SK-N-SH (cell line): ENCODE data around the gene SLC4A2. TPM values are rescaled to one million over a fixed set of nuclear protein-coding genes. Genes with fewer than 3 reads are reported as not detected.

Source experiments
- CTCF ChIA-PET: fragments of 300-600, 350-600 bp; formaldehyde crosslinking; extraction: SDS; loops from one replicate; lab custom pipeline; 2021; lab: Yijun Ruan, JAX
- POLR2A ChIA-PET: fragments of 350-600 bp; sonication (Branson Sonifier 250); formaldehyde crosslinking; extraction: SDS; loops from one replicate; lab custom pipeline; 2020; ENCODE audit warnings: antibody characterized with exemption, inconsistent platforms; lab: Yijun Ruan, JAX
- DNase-seq: peaks from one replicate; pipeline ENCODE4 v3.0.0; 2012
- H2AFZ ChIP-seq: fragments of 200-600 bp; sonication (generic); 2 replicates; pipeline ENCODE4 v1.8.1; 2016; ENCODE audit warnings: antibody characterized with exemption, mild to moderate bottlenecking, low read depth
- H3F3A ChIP-seq: fragments of 200-600 bp; sonication (generic); replicated peaks from 2 replicates; pipeline ENCODE3; 2016; ENCODE audit warnings: antibody characterized with exemption, mild to moderate bottlenecking; ENCODE audit not compliant: insufficient read depth
- H3K27ac ChIP-seq, 2 experiments: fragments of 200-500 bp in 1 of 2; fragments of 200-600 bp in 1 of 2; sonication (Bioruptor generic) in 1 of 2; sonication (generic), shearing (Covaris generic) in 1 of 2; 2 replicates each; pipeline versions ENCODE4 v1.5.1 to v1.6.1; 2014 to 2016; ENCODE audit warnings: low read depth in 2 of 2, inconsistent platforms in 1 of 2, low read length in 1 of 2, mild to moderate bottlenecking in 1 of 2, mixed read lengths in 1 of 2
- H3K27me3 ChIP-seq: fragments of 200-600 bp; sonication (generic), shearing (Covaris generic); 2 replicates; pipeline ENCODE4 v1.6.1; 2016; ENCODE audit warnings: mixed run types; ENCODE audit not compliant: insufficient read depth
- H3K36me3 ChIP-seq, 2 experiments: fragments of 200-500 bp in 1 of 2; fragments of 200-600 bp in 1 of 2; sonication (Bioruptor generic) in 1 of 2; sonication (generic) in 1 of 2; replicated peaks in 1 of 2; 2 replicates each; pipeline versions ENCODE3 to v1.5.1; 2014 to 2016; ENCODE audit warnings: low read length in 1 of 2, mild to moderate bottlenecking in 1 of 2; ENCODE audit not compliant: insufficient read depth in 2 of 2, control insufficient read depth in 1 of 2
- H3K4me1 ChIP-seq, 2 experiments: fragments of 200-500 bp in 1 of 2; fragments of 200-600 bp in 1 of 2; sonication (Bioruptor generic) in 1 of 2; sonication (generic), shearing (Covaris generic) in 1 of 2; 2 replicates each; pipeline versions ENCODE4 v1.5.1 to v1.6.1; 2014 to 2016; ENCODE audit warnings: low read depth in 1 of 2, low read length in 1 of 2, mixed run types in 1 of 2; ENCODE audit not compliant: insufficient read depth in 2 of 2, control insufficient read depth in 1 of 2
- H3K4me2 ChIP-seq: fragments of 200-600 bp; sonication (generic), shearing (Covaris generic); 2 replicates; pipeline ENCODE4 v1.6.1; 2017; ENCODE audit warnings: mixed run types
- H3K4me3 ChIP-seq, 2 experiments: fragments of 200-500 bp in 1 of 2; fragments of 200-600 bp in 1 of 2; sonication (Bioruptor generic) in 1 of 2; sonication (generic), shearing (Covaris generic) in 1 of 2; 2 replicates each; pipeline versions ENCODE4 v1.5.1 to v1.8.1; 2014 to 2016; ENCODE audit warnings: low read depth in 2 of 2, inconsistent platforms in 1 of 2, low read length in 1 of 2, mild to moderate bottlenecking in 1 of 2, mixed read lengths in 1 of 2, moderate library complexity in 1 of 2
- H3K79me2 ChIP-seq: fragments of 200-600 bp; sonication (generic); 2 replicates; pipeline ENCODE4 v1.8.1; 2017; ENCODE audit warnings: mild to moderate bottlenecking; ENCODE audit not compliant: insufficient read depth
- H3K9ac ChIP-seq: fragments of 200-600 bp; sonication (generic); 2 replicates; pipeline ENCODE4 v1.6.1; 2017; ENCODE audit warnings: mixed run types
- H3K9me2 ChIP-seq: fragments of 200-600 bp; sonication (generic); 2 replicates; pipeline ENCODE4 v1.6.1; 2017; ENCODE audit warnings: mixed run types
- H3K9me3 ChIP-seq: fragments of 200-600 bp; sonication (generic); 2 replicates; pipeline ENCODE4 v1.6.1; 2017; ENCODE audit warnings: mixed run types, mild to moderate bottlenecking, moderate library complexity
- H4K20me1 ChIP-seq: fragments of 200-600 bp; sonication (generic); 2 replicates; pipeline ENCODE4 v1.6.1; 2017; ENCODE audit warnings: mild to moderate bottlenecking, mixed run types; ENCODE audit not compliant: insufficient read depth
- CHD2 ChIP-seq: fragments of 150-350 bp; IDR thresholded peaks from 2 replicates; pipeline ENCODE4 v1.6.1; 2018; ENCODE audit warnings: low read length; ENCODE audit not compliant: partially characterized antibody
- CTCF ChIP-seq: fragments of 200-600 bp; sonication (generic); IDR thresholded peaks from 2 replicates; pipeline ENCODE4 v1.6.1; 2017; ENCODE audit warnings: antibody characterized with exemption, mild to moderate bottlenecking, moderate library complexity
- GATA2 ChIP-seq: sonication (generic); formaldehyde crosslinking; IDR thresholded peaks from 2 replicates; pipeline ENCODE4 v1.5.0; 2020; ENCODE audit warnings: mild to moderate bottlenecking, missing genetic modification reagents
- MAX ChIP-seq: IDR thresholded peaks from 2 replicates; pipeline ENCODE4 v1.4.0; 2012; ENCODE audit warnings: low read depth
- MXI1 ChIP-seq: IDR thresholded peaks from 2 replicates; pipeline ENCODE4 v1.6.1; 2012; ENCODE audit warnings: mild to moderate bottlenecking, low read depth, low read length, improper control_type of control experiment
- NRF1 ChIP-seq: IDR thresholded peaks from 2 replicates; pipeline ENCODE4 v1.6.1; 2012; ENCODE audit warnings: low read depth, mild to moderate bottlenecking, low read length
- POLR2AphosphoS5 ChIP-seq: IDR thresholded peaks from 2 replicates; pipeline ENCODE4 v1.6.1; 2012; ENCODE audit warnings: low read depth, low read length
- REST ChIP-seq: IDR thresholded peaks from 2 replicates; pipeline ENCODE4 v1.6.1; 2012; ENCODE audit warnings: mild to moderate bottlenecking, low read depth, low read length, moderate library complexity
- RFX5 ChIP-seq: IDR thresholded peaks from 2 replicates; pipeline ENCODE4 v1.6.1; 2012; ENCODE audit warnings: mild to moderate bottlenecking, improper control_type of control experiment, low read length
- SIN3A ChIP-seq: IDR thresholded peaks from 2 replicates; pipeline ENCODE4 v1.6.1; 2012; ENCODE audit warnings: low read depth, mild to moderate bottlenecking, low read length, moderate library complexity, borderline replicate concordance
- SMC3 ChIP-seq: IDR thresholded peaks from 2 replicates; pipeline ENCODE4 v1.6.1; 2012; ENCODE audit warnings: low read depth, low read length, improper control_type of control experiment
- TEAD4 ChIP-seq: IDR thresholded peaks from 2 replicates; pipeline ENCODE4 v1.4.0; 2012; ENCODE audit warnings: mild to moderate bottlenecking, borderline replicate concordance; ENCODE audit not compliant: insufficient read depth
- USF2 ChIP-seq: fragments of 150-350 bp; IDR thresholded peaks from 2 replicates; pipeline ENCODE4 v1.6.1; 2017; ENCODE audit warnings: antibody characterized with exemption, low read length, low read depth, borderline replicate concordance
- ZBTB33 ChIP-seq: IDR thresholded peaks from 2 replicates; pipeline ENCODE4 v1.4.0; 2012; ENCODE audit warnings: low read depth, borderline replicate concordance
- WGBS: methylation state at CpG from one replicate; pipeline ENCODE4 v1.1.6; 2017; ENCODE audit warnings: low lambda C conversion rate; 5-methylcytosine and 5-hydroxymethylcytosine counted together
- polyA plus RNA-seq, 3 experiments: library from polyadenylated mRNA; depleted of rRNA; stranded (reverse); fragments of >200 nt; gene quantifications; 2 replicates each; pipeline ENCODE4 v1.2.3, GENCODE V29; 2012

Gene SLC4A2
- polyA plus RNA-seq, 1 of the 3 experiments (the other 2 are of a cell fraction): 167 TPM

GRCh38 chr7:151060113-151060415, 675 bp downstream of the SLC4A2 start:
- Histone ChIP-seq H3K79me2 (peaks cover 74% of the 10 kb centered on the region), H3K9me3 (no peaks in the 10 kb centered on the region), H3F3A (no peaks in the 10 kb centered on the region), H3K36me3 (peaks cover 25 to 31% of the 10 kb centered on the region in 2 experiments), H3K9me2 (no peaks in the 10 kb centered on the region), H4K20me1 (peaks cover 40% of the 10 kb centered on the region), H3K9ac (peak overlapping the region; percentile 84), H3K4me2 (peak overlapping the region; percentile 85), H2AFZ (no peak overlapping the region), H3K27me3 (no peaks in the 10 kb centered on the region), H3K4me3 (peak overlapping the region; percentile 66 to 99), H3K27ac (peak overlapping the region; percentile 95 to 99), H3K4me1 (peaks cover 28 to 50% of the 10 kb centered on the region in 2 experiments)
- ChIA-PET POLR2A (interaction anchor here (0.7 to 1.5 kb wide), 4 partner anchors 21 to 90 kb away, joined by 3 to 7 read pairs (median 5); partner anchors contain the start of genes ABCB8 and FASTK), CTCF (interaction anchor here (0.6 to 12.2 kb wide), 24 partner anchors 11 to 162 kb away, joined by 3 to 126 read pairs (median 5); partner anchors contain the start of genes ABCB8, ASIC3, FASTK and TMUB1)
- no peak for TF ChIP-seq TEAD4
- TF ChIP-seq RFX5: no peak
- no peak for TF ChIP-seq REST
- no peak for TF ChIP-seq GATA2 (CRISPR knock-in tag)
- no peak for TF ChIP-seq CHD2
- TF ChIP-seq POLR2AphosphoS5: no peak
- no peak for TF ChIP-seq USF2
- TF ChIP-seq ZBTB33: no peak
- TF ChIP-seq NRF1: no peak
- 0 out of 2 replicates have a peak, but pooled peaks have one; percentile 14 for TF ChIP-seq SIN3A
- no peak for TF ChIP-seq MAX
- TF ChIP-seq MXI1: no peak; the same call in 1 of the 2 replicates
- TF ChIP-seq CTCF: 0 out of 2 replicates have a peak, but pooled peaks have one; percentile 13
- peak; percentile 2; the same call in 1 of the 2 replicates for TF ChIP-seq SMC3
- under 1% methylated on average over 14 of the region's 17 CpGs for WGBS
- DNase-seq: no peak
